Stimulated activated CD4-positive, alpha-beta T cell treated with anti-CD3 and anti-CD28 coated beads, Interleukin-1b, Interleukin-23, amount 100 ng/mL, for 1 hour (primary cell): ENCODE results near the gene GOLPH3L.
"Not testable (repeated sequence)": the region's sequence is repeated elsewhere in the genome, so short reads cannot be mapped to it uniquely, and the experiment has no call there.

ENCODE experiments used
- DNase-seq, 2 donors: peaks; one replicate each; pipeline ENCODE4 v3.0.0-alpha.2; 2020; ENCODE audit warnings: low read depth in 2 of 2

GOLPH3L gene

GRCh38 chr1:150696995-150697927 lies at the start of gene GOLPH3L:
Gene GOLPH3L, minus strand, starts transcription at chr1:150697154. Its CDS starts 2,316 bp downstream, at chr1:150694838.
- peak; percentile 63 to 73 for DNase-seq

GRCh38 chr1:150730130-150730721 lies 33.3 kb upstream of the GOLPH3L start:
- no peak for DNase-seq

- DNase-seq = no peak
These were observed 27.4 kb upstream of the GOLPH3L start for GRCh38 chr1:150724336-150724735.

- DNase-seq = no peak
These were observed 23.7 kb upstream of the GOLPH3L start, which contains the start of gene HORMAD1 for GRCh38 chr1:150720703-150721102. Gene HORMAD1, minus strand, starts transcription at chr1:150720895. Its CDS starts 1,390 bp downstream, at chr1:150719505.

- no peak for DNase-seq
These were observed 23.1 kb upstream of the GOLPH3L start for GRCh38 chr1:150720098-150720497.

GRCh38 chr1:150718225-150718891 lies 21.4 kb upstream of the GOLPH3L start:
- DNase-seq = no peak

- not testable (repeated sequence) for DNase-seq
These were observed 12.1 kb upstream of the GOLPH3L start for GRCh38 chr1:150709031-150709430.

GRCh38 chr1:150708595-150708994 lies 11.6 kb upstream of the GOLPH3L start:
- DNase-seq = no peak

GRCh38 chr1:150706091-150706490 lies 9.1 kb upstream of the GOLPH3L start:
- no peak for DNase-seq

- no peak for DNase-seq
These were observed 6.5 kb upstream of the GOLPH3L start for GRCh38 chr1:150703427-150703826.

- DNase-seq = no peak
These were observed 364 bp downstream of the GOLPH3L start for GRCh38 chr1:150696590-150696989.

GRCh38 chr1:150696162-150696561 lies 792 bp downstream of the GOLPH3L start:
- DNase-seq = no peak

GRCh38 chr1:150695561-150695960 lies 1.4 kb downstream of the GOLPH3L start:
- no peak for DNase-seq

- DNase-seq = no peak
These were observed 4.2 kb downstream of the GOLPH3L start for GRCh38 chr1:150692720-150693119.

- DNase-seq = no peak
These were observed 8.2 kb downstream of the GOLPH3L start for GRCh38 chr1:150688763-150689162.

- no peak for DNase-seq
These were observed 10.7 kb downstream of the GOLPH3L start for GRCh38 chr1:150686275-150686674.

GRCh38 chr1:150683914-150684313 lies 13.0 kb downstream of the GOLPH3L start:
- DNase-seq = no peak

GRCh38 chr1:150678988-150679387 lies 18.0 kb downstream of the GOLPH3L start:
- no peak for DNase-seq

- DNase-seq = no peak
These were observed 22.1 kb downstream of the GOLPH3L start for GRCh38 chr1:150674881-150675280.

GRCh38 chr1:150663321-150663720 lies 33.6 kb downstream of the GOLPH3L start:
- DNase-seq = no peak

- no peak for DNase-seq
These were observed 34.1 kb downstream of the GOLPH3L start for GRCh38 chr1:150662811-150663210.

- DNase-seq = no peak
These were observed 35.8 kb downstream of the GOLPH3L start for GRCh38 chr1:150661156-150661555.
